ENCODE measurements around the gene CAPN1.

CAPN1 gene

GRCh38 chr11:65204646-65205601 is 23.2 kb downstream of the CAPN1 start:
- no peak for DNase-seq

GRCh38 chr11:65205602-65205967 is 23.9 kb downstream of the CAPN1 start:
- no peak for DNase-seq

- no peak for DNase-seq
These were observed 24.7 kb downstream of the CAPN1 start for GRCh38 chr11:65206441-65206841.

- DNase-seq = no peak
These were observed 25.2 kb downstream of the CAPN1 start for GRCh38 chr11:65206901-65207300.

- DNase-seq = no peak
These were observed 26.4 kb downstream of the CAPN1 start for GRCh38 chr11:65207918-65208784.

- DNase-seq = no peak
These were observed 27.3 kb downstream of the CAPN1 start for GRCh38 chr11:65208785-65209710.

- no peak for DNase-seq
These were observed 28.1 kb downstream of the CAPN1 start for GRCh38 chr11:65209711-65210360.

GRCh38 chr11:65210361-65210731 is 28.6 kb downstream of the CAPN1 start:
- no peak for DNase-seq

- DNase-seq = no peak
These were observed 29.0 kb downstream of the CAPN1 start for GRCh38 chr11:65210748-65211147.

- no peak for DNase-seq
These were observed 29.8 kb downstream of the CAPN1 start for GRCh38 chr11:65211293-65212105.

GRCh38 chr11:65212226-65212801 is 30.6 kb downstream of the CAPN1 start:
- no peak for DNase-seq

GRCh38 chr11:65213322-65214211 is 31.8 kb downstream of the CAPN1 start:
- no peak for DNase-seq

- no peak for DNase-seq
These were observed 32.6 kb downstream of the CAPN1 start for GRCh38 chr11:65214212-65214845.

GRCh38 chr11:65215441-65216076 is 33.8 kb downstream of the CAPN1 start:
- no peak for DNase-seq

GRCh38 chr11:65216830-65217229 is 35.1 kb downstream of the CAPN1 start:
- no peak for DNase-seq

- DNase-seq = no peak
These were observed 36.0 kb downstream of the CAPN1 start for GRCh38 chr11:65217441-65218423.

GRCh38 chr11:65218446-65218845 is 36.7 kb downstream of the CAPN1 start:
- DNase-seq = no peak

GRCh38 chr11:65219930-65220213 is 38.1 kb downstream of the CAPN1 start:
- DNase-seq = no peak
